ENCODE measurements around the gene MGMT.

MGMT gene

GRCh38 chr10:129744134-129745111 lies 277.4 kb downstream of the MGMT start:
- no peak for DNase-seq

- no peak for DNase-seq
These were observed 278.2 kb downstream of the MGMT start for GRCh38 chr10:129745186-129745750.

GRCh38 chr10:129754211-129755050 lies 287.4 kb downstream of the MGMT start:
- DNase-seq: no peak

GRCh38 chr10:129755158-129755591 lies 288.1 kb downstream of the MGMT start:
- no peak for DNase-seq

GRCh38 chr10:129755621-129756020 lies 288.6 kb downstream of the MGMT start:
- no peak for DNase-seq

GRCh38 chr10:129756912-129757901 lies 290.2 kb downstream of the MGMT start:
- no peak for DNase-seq

GRCh38 chr10:129758207-129759021 lies 291.4 kb downstream of the MGMT start:
- no peak for DNase-seq

GRCh38 chr10:129759214-129760002 lies 292.4 kb downstream of the MGMT start:
- no peak for DNase-seq

- DNase-seq: no peak
These were observed 292.9 kb downstream of the MGMT start for GRCh38 chr10:129760003-129760315.

GRCh38 chr10:129760416-129760815 lies 293.4 kb downstream of the MGMT start:
- DNase-seq: no peak

GRCh38 chr10:129761197-129761972 lies 294.3 kb downstream of the MGMT start:
- no peak for DNase-seq

- no peak for DNase-seq
These were observed 295.2 kb downstream of the MGMT start for GRCh38 chr10:129761981-129762956.

GRCh38 chr10:129764011-129764900 lies 297.2 kb downstream of the MGMT start:
- no peak for DNase-seq

- DNase-seq: no peak
These were observed 298.0 kb downstream of the MGMT start for GRCh38 chr10:129764901-129765663.

GRCh38 chr10:129765664-129766550 lies 298.9 kb downstream of the MGMT start:
- no peak for DNase-seq

Measured in NCI-H1930 (cell line).